HepG2 (cell line): Measurements from ENCODE around the gene PHKA1. TPM values are rescaled to one million over a fixed set of nuclear protein-coding genes. Genes with fewer than 3 reads are reported as not detected.

Experiments used
- ATAC-seq: fragments of 200-7000 bp; cut with Tn5 transposase; 3 replicates; pipeline ENCODE4 v1.9.1; 2020; ENCODE audit warnings: mild to moderate bottlenecking, moderate library complexity
- BruUV-seq: library from RNA; stranded (reverse); fragments of 400-500 nt; replicated peaks from 2 replicates; lab custom pipeline; 2021; lab: Mats Ljungman, UMichigan
- CTCF ChIA-PET: fragments of 300-600 bp; formaldehyde crosslinking; extraction: SDS; loops from one replicate; lab custom pipeline; 2021; ENCODE audit warnings: low total read pairs, inconsistent platforms, low intra/inter-chr PET ratio; lab: Yijun Ruan, JAX
- POLR2A ChIA-PET: fragments of 350-600 bp; sonication (Branson Sonifier 250); formaldehyde crosslinking; loops from one replicate; lab custom pipeline; 2020; ENCODE audit warnings: antibody characterized with exemption, inconsistent platforms; lab: Yijun Ruan, JAX
- DNase-seq: peaks from one replicate; pipeline ENCODE4 v3.0.0-alpha.2; 2015; ENCODE audit warnings: low spot score
- FAIRE-seq: peaks from 3 replicates; lab custom pipeline; 2011; peaks lifted over from hg19 to GRCh38; lab: Jason Lieb, UNC
- H2AFZ ChIP-seq: one replicate; pipeline ENCODE4 v1.6.1; 2011; ENCODE audit warnings: low read length, inconsistent platforms
- H3K27ac ChIP-seq: fragments of 300-600 bp; 3 replicates; pipeline ENCODE4 v1.8.0; 2011; ENCODE audit warnings: mixed run types, mild to moderate bottlenecking, mixed read lengths, low read length, inconsistent platforms; ENCODE audit not compliant: insufficient read depth; ENCODE audit errors: extremely low read length
- H3K27me3 ChIP-seq, 2 experiments: fragments of 200-600 bp in 1 of 2; 2 replicates in 1 of 2; 3 replicates in 1 of 2; pipeline versions ENCODE4 v1.6.0 to v1.8.0; 2011; ENCODE audit warnings: low read length in 2 of 2, mild to moderate bottlenecking in 2 of 2, moderate library complexity in 2 of 2, inconsistent platforms in 1 of 2; ENCODE audit not compliant: insufficient read depth in 2 of 2, control insufficient read depth in 1 of 2
- H3K36me3 ChIP-seq, 2 experiments: fragments of 200-600 bp in 1 of 2; replicated peaks in 1 of 2; 2 replicates in 1 of 2; 3 replicates in 1 of 2; pipeline versions ENCODE4 v1.5.1 to v1.8.0; 2011; ENCODE audit warnings: low read length in 2 of 2, inconsistent platforms in 1 of 2; ENCODE audit not compliant: insufficient read depth in 2 of 2, control insufficient read depth in 1 of 2
- H3K4me1 ChIP-seq: 2 replicates; pipeline ENCODE4 v1.5.1; 2012; ENCODE audit warnings: low read length, inconsistent platforms; ENCODE audit not compliant: insufficient read depth
- H3K4me2 ChIP-seq: 2 replicates; pipeline ENCODE4 v1.6.0; 2011; ENCODE audit warnings: low read depth, low read length, inconsistent platforms
- H3K4me3 ChIP-seq, 3 experiments: fragments of 200-600 bp in 1 of 3; sonication (generic), shearing (Covaris generic) in 1 of 3; replicated peaks in 1 of 3; 2 replicates each; pipeline ENCODE4 v1.5.1; 2011 to 2016; ENCODE audit warnings: low read length in 3 of 3, inconsistent platforms in 2 of 3, low read depth in 2 of 3, mild to moderate bottlenecking in 2 of 3, control low read depth in 1 of 3, mixed read lengths in 1 of 3; ENCODE audit not compliant: insufficient read depth in 1 of 3
- H3K79me2 ChIP-seq: one replicate; pipeline ENCODE4 v1.6.1; 2011; ENCODE audit warnings: low read length, inconsistent platforms; ENCODE audit not compliant: insufficient read depth
- H3K9ac ChIP-seq: 2 replicates; pipeline ENCODE4 v1.6.0; 2011; ENCODE audit warnings: mild to moderate bottlenecking, low read depth, low read length, inconsistent platforms; ENCODE audit not compliant: insufficient read depth
- H3K9me3 ChIP-seq: 2 replicates; pipeline ENCODE4 v1.5.1; 2012; ENCODE audit warnings: mild to moderate bottlenecking, low read length
- H4K20me1 ChIP-seq: 2 replicates; pipeline ENCODE4 v1.6.0; 2011; ENCODE audit warnings: inconsistent platforms, mild to moderate bottlenecking, low read length, moderate library complexity; ENCODE audit not compliant: insufficient read depth
- CERS6 ChIP-seq: sonication (generic); formaldehyde crosslinking; IDR thresholded peaks from 2 replicates; pipeline ENCODE4 v1.5.0; 2020; ENCODE audit warnings: missing genetic modification reagents
- ZNF280B ChIP-seq: sonication (generic); formaldehyde crosslinking; IDR thresholded peaks from 2 replicates; pipeline ENCODE4 v1.5.0; 2020; ENCODE audit warnings: missing genetic modification reagents, mild to moderate bottlenecking, borderline replicate concordance
- WGBS: methylation state at CpG from one replicate; pipeline ENCODE4 v1.1.6; 2017; ENCODE audit warnings: low lambda C conversion rate; 5-methylcytosine and 5-hydroxymethylcytosine counted together
- in situ Hi-C: cut with HindIII; loops from 2 replicates; pipeline ENCODE4 v1.10.0; 2017; ENCODE audit warnings: low pct_unique_long_range_greater_than_20kb; ENCODE audit not compliant: extremely low pct_ligation_motif_present
- intact Hi-C: fragments of 100-400 bp; cut with micrococcal nuclease; formaldehyde crosslinking; loops from one replicate; pipeline ENCODE4 v1.10.0; 2022; ENCODE audit not compliant: unreplicated experiment
- polyA plus RNA-seq, 8 experiments: library from polyadenylated mRNA; depleted of rRNA in 3 of 8; stranded (reverse) in 7 of 8; unstranded in 1 of 8; fragments of >200 nt; fragmentation: Illumina TruSeq in 4 of 8; extraction: Trizol in 4 of 8; gene quantifications; 2 replicates each; pipeline versions ENCODE4 v1.2.1 to v1.2.3, GENCODE V29; 2011 to 2016; ENCODE audit warnings: low read depth in 4 of 8, missing spikeins in 1 of 8, mixed read lengths in 1 of 8; ENCODE audit not compliant: insufficient read depth in 1 of 8
- small RNA-seq, 3 experiments: library from RNA; depleted of rRNA; stranded (forward); fragments of <200 nt; gene quantifications; one replicate each; pipeline ENCODE3, GENCODE V24; 2012; ENCODE audit warnings: low read depth in 2 of 3, low replicate concordance in 1 of 3; ENCODE audit not compliant: insufficient read length in 3 of 3, insufficient read depth in 2 of 3
- total RNA-seq, 5 experiments: library from RNA; depleted of rRNA; stranded (reverse); fragments of >200 nt; fragmentation: Illumina TruSeq; extraction: Trizol; gene quantifications; 2 replicates each; pipeline ENCODE4 v1.2.3, GENCODE V29; 2016; ENCODE audit warnings: low read depth in 1 of 5

The PHKA1 gene
- total and polyA plus RNA-seq, 2 of the 13 experiments (the other 11 are each of a cell fraction or from before 2014, with no cell fraction given): 5.4 to 6.6 TPM

GRCh38 chrX:72532366-72532765 lies 181.7 kb downstream of the PHKA1 start:
- Histone ChIP-seq H3K4me3 (no peak overlapping the region), H3K4me1 (no peaks in the 10 kb centered on the region), H3K9ac (no peak overlapping the region), H3K27ac (no peak overlapping the region), H2AFZ (no peak overlapping the region), H3K27me3 (no peaks in the 10 kb centered on the region), H3K36me3 (no peaks in the 10 kb centered on the region), H3K9me3 (no peaks in the 10 kb centered on the region), H3K4me2 (no peak overlapping the region), H3K79me2 (no peaks in the 10 kb centered on the region), H4K20me1 (no peaks in the 10 kb centered on the region)
- in situ Hi-C loops (no loop called here), intact Hi-C loops (no loop called here)
- ChIA-PET POLR2A (no interaction called here), CTCF (no interaction called here)
- TF ChIP-seq ZNF280B (CRISPR knock-in tag) (no peak), CERS6 (CRISPR knock-in tag) (no peak)
- WGBS: 98% methylated on average over 3 of the region's 3 CpGs
- no peak for DNase-seq
- ATAC-seq: no peak
- no TSS peak for BruUV-seq
- FAIRE-seq: no peak

Small RNA genes lying within 50 kb of the gene (small RNA-seq; reads per million reads assigned to genes)
- 0 reads per million in 3 experiments for gene BX295541.1
- 0 reads per million in 3 experiments for gene RF00012
- 0.33 to 31.9 (median 1.2) reads per million in 3 experiments for gene RNU1-112P

Other genes with a start within 250 kb of the PHKA1 start
- gene HDAC8, start 141.5 kb downstream of the PHKA1 start, total RNA-seq (2016; rRNA removed; fragmentation: Illumina TruSeq; extraction: Trizol): 28.6 and 34.9 TPM in 2 replicates
- gene HDAC8, start 141.5 kb downstream of the PHKA1 start, polyA plus RNA-seq (2011; rRNA removed): 10.8 and 13.7 TPM in 2 replicates
- gene DMRTC1B, start 62.6 kb upstream of the PHKA1 start, total RNA-seq (2016; rRNA removed; fragmentation: Illumina TruSeq; extraction: Trizol): not detected in 2 replicates
- gene DMRTC1B, start 62.6 kb upstream of the PHKA1 start, polyA plus RNA-seq (2011; rRNA removed): not detected in 2 replicates
- not detected in 2 replicates for gene FAM236B, start 68.4 kb upstream of the PHKA1 start, total RNA-seq (2016; rRNA removed; fragmentation: Illumina TruSeq; extraction: Trizol)
- gene FAM236B, start 68.4 kb upstream of the PHKA1 start, polyA plus RNA-seq (2011; rRNA removed): not detected in 2 replicates
- gene FAM236D, start 93.9 kb upstream of the PHKA1 start, total RNA-seq (2016; rRNA removed; fragmentation: Illumina TruSeq; extraction: Trizol): not detected in 2 replicates
- not detected in 2 replicates for gene FAM236D, start 93.9 kb upstream of the PHKA1 start, polyA plus RNA-seq (2011; rRNA removed)
- not detected in 2 replicates for gene FAM236C, start 198.3 kb upstream of the PHKA1 start, total RNA-seq (2016; rRNA removed; fragmentation: Illumina TruSeq; extraction: Trizol)
- not detected in 2 replicates for gene FAM236C, start 198.3 kb upstream of the PHKA1 start, polyA plus RNA-seq (2011; rRNA removed)
- not detected in 2 replicates for gene FAM236A, start 223.9 kb upstream of the PHKA1 start, total RNA-seq (2016; rRNA removed; fragmentation: Illumina TruSeq; extraction: Trizol)
- gene FAM236A, start 223.9 kb upstream of the PHKA1 start, polyA plus RNA-seq (2011; rRNA removed): not detected in 2 replicates
- not detected in 2 replicates for gene DMRTC1, start 229.5 kb upstream of the PHKA1 start, total RNA-seq (2016; rRNA removed; fragmentation: Illumina TruSeq; extraction: Trizol)
- gene DMRTC1, start 229.5 kb upstream of the PHKA1 start, polyA plus RNA-seq (2011; rRNA removed): not detected in 2 replicates